HEK293 (cell line): ENCODE measurements around the gene NDST1.
"Not testable (repeated sequence)": the region's sequence is repeated elsewhere in the genome, so short reads cannot be mapped to it uniquely, and the experiment has no call there.

ENCODE experiments used
- CTCF ChIA-PET: fragments of 350-600 bp; formaldehyde crosslinking; extraction: SDS; loops from one replicate; lab custom pipeline; 2021; ENCODE audit warnings: antibody characterized with exemption; lab: Yijun Ruan, JAX
- POLR2A ChIA-PET: fragments of 300-600 bp; formaldehyde crosslinking; extraction: SDS; loops from one replicate; lab custom pipeline; 2020; ENCODE audit warnings: antibody characterized with exemption, inconsistent platforms; lab: Yijun Ruan, JAX
- H3K27ac ChIP-seq: fragments of 200-500 bp; sonication (Bioruptor generic); 2 replicates; pipeline ENCODE4 v1.5.1; 2014; ENCODE audit warnings: low read depth, low read length, control low read depth, inconsistent platforms; ENCODE audit errors: extremely low read depth
- H3K36me3 ChIP-seq, 2 experiments: fragments of 200-500 bp in 1 of 2; sonication (Bioruptor generic) in 1 of 2; 1 replicate in 1 of 2; 2 replicates in 1 of 2; pipeline ENCODE4 v1.5.1; 2014 to 2017; ENCODE audit warnings: inconsistent platforms in 2 of 2, low read length in 2 of 2; ENCODE audit not compliant: control insufficient read depth in 2 of 2, insufficient read depth in 1 of 2
- H3K4me1 ChIP-seq: fragments of 200-500 bp; sonication (Bioruptor generic); 2 replicates; pipeline ENCODE4 v1.5.1; 2014; ENCODE audit warnings: mild to moderate bottlenecking, low read length, inconsistent platforms; ENCODE audit not compliant: control insufficient read depth, insufficient read depth
- H3K4me3 ChIP-seq: 2 replicates; pipeline ENCODE4 v1.5.1; 2011; ENCODE audit warnings: low read depth, mild to moderate bottlenecking, control low read depth, low read length, moderate library complexity
- H3K9me3 ChIP-seq: fragments of 200-500 bp; sonication (Bioruptor generic); 2 replicates; pipeline ENCODE4 v1.5.1; 2014; ENCODE audit warnings: low read depth, low read length, inconsistent platforms; ENCODE audit not compliant: control insufficient read depth, insufficient read depth
- HOXA7 ChIP-seq: sonication (generic); formaldehyde crosslinking; IDR thresholded peaks from 2 replicates; pipeline ENCODE4 v1.8.1; 2022; ENCODE audit warnings: missing genetic modification reagents, borderline replicate concordance
- PRDM1 ChIP-seq: fragments of 450-650 bp; formaldehyde crosslinking; IDR thresholded peaks from 2 replicates; pipeline ENCODE4; 2016; ENCODE audit warnings: missing biosample characterization, missing genetic modification characterization
- SCRT1 ChIP-seq: fragments of 450-650 bp; formaldehyde crosslinking; IDR thresholded peaks from 2 replicates; pipeline ENCODE4 v1.5.1; 2016; ENCODE audit warnings: missing biosample characterization, missing genetic modification characterization, borderline replicate concordance
- ZNF121 ChIP-seq: fragments of 450-650 bp; formaldehyde crosslinking; IDR thresholded peaks from 2 replicates; pipeline ENCODE4 v1.5.1; 2016; ENCODE audit warnings: missing biosample characterization, missing genetic modification characterization
- ZNF140 ChIP-seq: fragments of 450-650 bp; formaldehyde crosslinking; IDR thresholded peaks from 2 replicates; pipeline ENCODE4 v1.5.1; 2016; ENCODE audit warnings: missing biosample characterization, missing genetic modification characterization
- ZNF266 ChIP-seq: fragments of 450-650 bp; formaldehyde crosslinking; IDR thresholded peaks from 2 replicates; pipeline ENCODE4 v1.5.1; 2016; ENCODE audit warnings: missing biosample characterization, missing genetic modification characterization, low read depth
- ZNF302 ChIP-seq: fragments of 450-650 bp; formaldehyde crosslinking; IDR thresholded peaks from 2 replicates; pipeline ENCODE4 v1.5.1; 2016; ENCODE audit warnings: missing biosample characterization, missing genetic modification characterization, low read depth
- ZNF792 ChIP-seq: fragments of 450-650 bp; formaldehyde crosslinking; IDR thresholded peaks from 2 replicates; pipeline ENCODE4 v1.5.1; 2016; ENCODE audit warnings: missing biosample characterization, missing genetic modification characterization
- TF ChIP-seq, protein P1 (sequence below): fragments of 450-650 bp; formaldehyde crosslinking; IDR thresholded peaks from 2 replicates; pipeline ENCODE4 v1.5.1; 2016; ENCODE audit warnings: missing biosample characterization, missing genetic modification characterization
- TF ChIP-seq, protein P2 (sequence below): fragments of 450-650 bp; formaldehyde crosslinking; IDR thresholded peaks from 2 replicates; pipeline ENCODE4 v1.5.1; 2016; ENCODE audit warnings: missing biosample characterization, missing genetic modification characterization
- TF ChIP-seq, protein P3 (sequence below): fragments of 450-650 bp; formaldehyde crosslinking; IDR thresholded peaks from 2 replicates; pipeline ENCODE4 v1.5.1; 2016; ENCODE audit warnings: missing biosample characterization, missing genetic modification characterization
- TF ChIP-seq, protein P4 (sequence below): fragments of 450-650 bp; formaldehyde crosslinking; IDR thresholded peaks from 2 replicates; pipeline ENCODE4 v1.5.1; 2016; ENCODE audit warnings: missing biosample characterization, missing genetic modification characterization

Gene NDST1

DNA sequence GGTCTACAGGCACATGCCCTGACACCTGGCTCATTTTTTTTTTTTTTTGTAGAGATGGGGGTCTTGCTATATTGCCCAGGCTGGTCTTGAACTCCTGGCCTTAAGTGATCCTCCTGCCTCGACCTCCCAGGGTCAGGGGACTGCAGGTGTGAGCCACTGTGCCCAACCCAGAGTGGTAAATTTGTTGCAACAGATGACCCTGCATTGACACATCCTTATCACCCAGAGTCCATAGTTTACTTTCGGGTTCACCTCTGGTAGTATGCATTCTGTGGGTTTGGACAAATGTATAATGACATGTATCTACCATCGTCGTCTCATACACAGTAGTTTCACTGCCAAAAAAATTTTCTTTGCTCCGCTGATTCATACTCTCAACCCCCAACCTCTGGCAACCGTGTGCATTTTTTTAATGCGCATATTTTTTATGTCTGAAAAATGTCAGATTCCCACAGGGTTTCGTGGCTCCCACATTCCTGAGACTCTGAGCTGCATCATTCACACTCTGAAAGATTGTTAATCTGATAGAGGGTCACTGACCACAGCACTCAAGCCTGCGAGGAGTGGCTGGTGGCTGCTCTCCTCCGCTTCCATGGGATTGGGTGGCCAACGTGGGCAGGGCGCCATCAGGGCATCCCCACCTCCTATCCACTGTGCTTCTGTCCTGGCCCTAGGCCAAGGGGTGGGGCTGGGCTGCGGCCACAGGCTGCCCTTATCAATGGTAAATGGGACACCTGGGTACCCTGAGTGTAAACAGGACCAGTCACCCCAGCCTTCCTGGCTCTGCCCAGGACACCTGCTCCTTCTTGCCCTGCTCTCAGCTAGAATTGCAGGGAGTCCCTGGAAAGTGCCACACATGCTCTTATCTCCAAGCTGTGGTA, 9.6 kb downstream of the NDST1 start (continued):
- TF ChIP-seq, protein P1, sequence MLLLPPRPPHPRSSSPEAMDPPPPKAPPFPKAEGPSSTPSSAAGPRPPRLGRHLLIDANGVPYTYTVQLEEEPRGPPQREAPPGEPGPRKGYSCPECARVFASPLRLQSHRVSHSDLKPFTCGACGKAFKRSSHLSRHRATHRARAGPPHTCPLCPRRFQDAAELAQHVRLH (tag by site-specific recombination), result no peak

DNA sequence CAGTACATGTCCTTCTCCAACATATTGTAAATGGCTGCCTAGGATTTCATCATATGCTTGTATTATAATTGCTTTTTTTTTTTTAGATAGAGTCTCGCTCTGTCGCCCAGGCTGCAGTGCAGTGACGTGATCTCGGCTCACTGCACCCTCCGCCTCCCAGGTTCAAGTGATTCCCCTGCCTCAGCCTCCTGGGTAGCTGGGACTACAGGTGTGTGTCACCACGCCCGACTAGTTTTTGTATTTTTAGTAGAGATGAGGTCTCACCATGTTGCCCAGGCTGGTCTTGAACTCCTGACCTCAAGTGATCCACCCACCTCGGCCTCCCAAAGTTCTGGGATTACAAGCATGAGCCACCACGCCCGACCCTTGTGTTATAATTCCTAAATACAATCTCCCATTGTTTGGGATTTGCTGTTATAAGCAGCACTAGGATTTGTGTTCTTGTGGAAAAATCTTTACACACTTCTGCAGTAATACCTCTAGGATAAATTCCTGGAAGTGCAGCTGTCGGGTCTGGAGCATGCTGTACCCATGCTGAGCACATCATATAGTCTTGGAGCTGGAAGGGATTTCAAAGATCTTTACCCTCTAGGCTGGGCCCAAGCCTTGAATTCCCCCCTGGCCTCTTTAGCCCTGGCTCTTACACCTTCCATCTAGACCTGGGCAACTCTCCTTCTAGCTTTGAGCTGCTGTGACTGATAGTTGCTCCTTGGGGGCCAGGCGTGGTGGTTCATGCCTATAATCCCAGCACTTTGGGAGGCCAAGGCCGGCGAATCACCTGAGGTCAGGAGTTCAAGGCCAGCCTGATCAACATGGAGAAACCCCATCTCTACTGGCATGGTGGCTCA, 11.0 kb downstream of the NDST1 start:
- not testable (repeated sequence) for H3K27ac ChIP-seq, H3K4me3 ChIP-seq, H3K9me3 ChIP-seq
- CTCF ChIA-PET, result interaction anchor here (1.0 to 1.3 kb wide), 2 partner anchors 14 to 60 kb away, joined by 3 read pairs; no protein-coding TSS in a partner anchor
- Histone ChIP-seq H3K4me1 (peaks cover 22% of the 10 kb centered on the region), H3K36me3 (peaks cover 3 to 26% of the 10 kb centered on the region in 2 experiments; a peak in 2 of 3 replicates)
- POLR2A ChIA-PET, result interaction anchor here (1.4 kb wide), 1 partner anchor 14 kb away, joined by 3 read pairs; no protein-coding TSS in a partner anchor

DNA sequence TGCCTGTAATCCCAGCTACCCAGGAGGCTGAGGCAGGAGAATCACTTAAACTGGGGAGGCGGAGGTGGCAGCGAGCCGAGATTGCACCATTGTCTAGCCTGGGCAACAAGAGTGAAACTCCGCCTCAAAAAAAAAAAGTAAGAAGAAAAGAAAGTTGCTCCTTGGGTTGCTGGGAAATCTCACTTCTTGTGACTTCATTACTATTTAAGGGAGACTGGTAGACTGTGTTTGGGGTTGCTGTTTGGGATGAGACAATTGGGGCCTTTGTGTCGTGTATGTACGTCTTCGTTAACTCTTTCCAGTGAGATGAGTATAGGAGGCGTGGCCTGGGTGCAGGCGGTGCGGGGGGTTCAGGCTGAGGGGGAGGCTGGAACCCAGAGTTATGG, 11.6 kb downstream of the NDST1 start:
- no peak overlapping the region for H3K27ac ChIP-seq
- no peak overlapping the region for H3K4me3 ChIP-seq
- ChIA-PET POLR2A (no interaction called here), CTCF (no interaction called here)
- peaks cover 3 to 26% of the 10 kb centered on the region in 2 experiments; a peak in 2 of 3 replicates for H3K36me3 ChIP-seq
- H3K9me3 ChIP-seq, result no peaks in the 10 kb centered on the region
- H3K4me1 ChIP-seq, result peaks cover 21% of the 10 kb centered on the region
- TF ChIP-seq SCRT1, result no peak
- peak; percentile 66 for TF ChIP-seq PRDM1 (tag by site-specific recombination)

DNA sequence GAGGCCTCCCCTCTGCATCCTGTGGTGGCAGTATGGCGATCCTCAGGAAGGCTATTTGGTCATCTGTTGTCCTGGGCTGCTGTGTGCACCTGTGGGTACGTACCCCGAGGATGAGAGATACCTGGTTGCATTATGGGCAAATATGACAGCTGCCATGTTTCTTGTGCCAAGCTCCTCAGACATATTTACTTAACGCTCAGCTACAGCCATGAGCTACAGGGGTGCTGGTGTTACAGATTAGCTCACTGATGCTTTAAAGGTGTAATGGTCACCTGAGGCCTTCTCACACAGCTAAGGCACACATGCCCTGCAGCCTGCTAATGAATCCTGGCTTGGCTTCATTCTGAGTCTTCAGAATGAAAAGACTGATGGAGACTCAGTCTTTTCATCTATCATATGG, 12.0 kb downstream of the NDST1 start:
- POLR2A ChIA-PET, result no interaction called here
- no peak for TF ChIP-seq ZNF140 (tag by site-specific recombination)
- no peak for TF ChIP-seq ZNF121 (tag by site-specific recombination)
- TF ChIP-seq, protein P2, sequence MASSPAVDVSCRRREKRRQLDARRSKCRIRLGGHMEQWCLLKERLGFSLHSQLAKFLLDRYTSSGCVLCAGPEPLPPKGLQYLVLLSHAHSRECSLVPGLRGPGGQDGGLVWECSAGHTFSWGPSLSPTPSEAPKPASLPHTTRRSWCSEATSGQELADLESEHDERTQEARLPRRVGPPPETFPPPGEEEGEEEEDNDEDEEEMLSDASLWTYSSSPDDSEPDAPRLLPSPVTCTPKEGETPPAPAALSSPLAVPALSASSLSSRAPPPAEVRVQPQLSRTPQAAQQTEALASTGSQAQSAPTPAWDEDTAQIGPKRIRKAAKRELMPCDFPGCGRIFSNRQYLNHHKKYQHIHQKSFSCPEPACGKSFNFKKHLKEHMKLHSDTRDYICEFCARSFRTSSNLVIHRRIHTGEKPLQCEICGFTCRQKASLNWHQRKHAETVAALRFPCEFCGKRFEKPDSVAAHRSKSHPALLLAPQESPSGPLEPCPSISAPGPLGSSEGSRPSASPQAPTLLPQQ (tag by site-specific recombination), result no peak
- TF ChIP-seq ZNF792 (tag by site-specific recombination), result no peak
- TF ChIP-seq, protein P3, sequence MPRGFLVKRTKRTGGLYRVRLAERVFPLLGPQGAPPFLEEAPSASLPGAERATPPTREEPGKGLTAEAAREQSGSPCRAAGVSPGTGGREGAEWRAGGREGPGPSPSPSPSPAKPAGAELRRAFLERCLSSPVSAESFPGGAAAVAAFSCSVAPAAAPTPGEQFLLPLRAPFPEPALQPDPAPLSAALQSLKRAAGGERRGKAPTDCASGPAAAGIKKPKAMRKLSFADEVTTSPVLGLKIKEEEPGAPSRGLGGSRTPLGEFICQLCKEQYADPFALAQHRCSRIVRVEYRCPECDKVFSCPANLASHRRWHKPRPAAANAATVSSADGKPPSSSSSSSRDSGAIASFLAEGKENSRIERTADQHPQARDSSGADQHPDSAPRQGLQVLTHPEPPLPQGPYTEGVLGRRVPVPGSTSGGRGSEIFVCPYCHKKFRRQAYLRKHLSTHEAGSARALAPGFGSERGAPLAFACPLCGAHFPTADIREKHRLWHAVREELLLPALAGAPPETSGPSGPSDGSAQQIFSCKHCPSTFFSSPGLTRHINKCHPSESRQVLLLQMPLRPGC, result no peak
- no peak for TF ChIP-seq HOXA7 (CRISPR knock-in tag)
- TF ChIP-seq ZNF302 (tag by site-specific recombination), result no peak
- TF ChIP-seq, protein P4, sequence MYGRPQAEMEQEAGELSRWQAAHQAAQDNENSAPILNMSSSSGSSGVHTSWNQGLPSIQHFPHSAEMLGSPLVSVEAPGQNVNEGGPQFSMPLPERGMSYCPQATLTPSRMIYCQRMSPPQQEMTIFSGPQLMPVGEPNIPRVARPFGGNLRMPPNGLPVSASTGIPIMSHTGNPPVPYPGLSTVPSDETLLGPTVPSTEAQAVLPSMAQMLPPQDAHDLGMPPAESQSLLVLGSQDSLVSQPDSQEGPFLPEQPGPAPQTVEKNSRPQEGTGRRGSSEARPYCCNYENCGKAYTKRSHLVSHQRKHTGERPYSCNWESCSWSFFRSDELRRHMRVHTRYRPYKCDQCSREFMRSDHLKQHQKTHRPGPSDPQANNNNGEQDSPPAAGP (tag by site-specific recombination), result no peak
- TF ChIP-seq SCRT1, result no peak
- TF ChIP-seq ZNF266 (tag by site-specific recombination), result no peak
- no peak overlapping the region for H3K4me3 ChIP-seq
- peaks cover 18% of the 10 kb centered on the region for H3K4me1 ChIP-seq
- no peaks in the 10 kb centered on the region for H3K9me3 ChIP-seq
- CTCF ChIA-PET, result no interaction called here
- H3K27ac ChIP-seq, result no peak overlapping the region
- H3K36me3 ChIP-seq, result peaks cover 3 to 26% of the 10 kb centered on the region in 2 experiments; a peak in 2 of 3 replicates
